ENCODE data around the gene TRAIP. TPM values are rescaled to one million over a fixed set of nuclear protein-coding genes. Genes with fewer than 3 reads are reported as not detected.
A peak's percentile ranks its signal among the peaks of the same experiment; 100 is the strongest.
"Not testable (repeated sequence)": the region's sequence is repeated elsewhere in the genome, so short reads cannot be mapped to it uniquely, and the experiment has no call there.

The TRAIP gene
- total RNA-seq, 1 donor from 2014 or later, result 38.1 TPM

GRCh38 chr3:49787182-49787464 is 69.2 kb downstream of the TRAIP start:
- peaks cover 38% of the 10 kb centered on the region for H3K4me1 Mint-ChIP-seq
- H3K27ac Mint-ChIP-seq (ENCODE audit: unreplicated experiment), result peak overlapping the region; percentile 75
- H3K36me3 Mint-ChIP-seq (ENCODE audit: low read depth), result peaks cover 5% of the 10 kb centered on the region
- peak overlapping the region; percentile 92 for H3K4me3 Mint-ChIP-seq
- no peaks in the 10 kb centered on the region for H3K27me3 Mint-ChIP-seq (ENCODE audit: low read depth)
- H3K9me3 Mint-ChIP-seq, result no peaks in the 10 kb centered on the region
- no peak for TF ChIP-seq CTCF (conservative IDR thresholded peaks at IDR 0.05)
- no peak for DNase-seq (ENCODE audit: low read depth, low spot score)

GRCh38 chr3:49786357-49787181 is 69.8 kb downstream of the TRAIP start, which contains the start of gene IP6K1:
TSS of gene IP6K1 (minus strand) at chr3:49786542. CDS start at chr3:49748040, 38,502 bp downstream.
- peak within 1 kb of the TSS; percentile 88 for H3K27ac Mint-ChIP-seq (ENCODE audit: unreplicated experiment)
- no peak for TF ChIP-seq CTCF (conservative IDR thresholded peaks at IDR 0.05)
- peaks cover 5% of the 10 kb centered on the region for H3K36me3 Mint-ChIP-seq (ENCODE audit: low read depth)
- peak within 1 kb of the TSS; percentile 92 for H3K4me3 Mint-ChIP-seq
- no peaks in the 10 kb centered on the region for H3K9me3 Mint-ChIP-seq
- DNase-seq (ENCODE audit: low read depth, low spot score), result peak; percentile 99
- H3K27me3 Mint-ChIP-seq (ENCODE audit: low read depth), result no peaks in the 10 kb centered on the region
- peaks cover 39% of the 10 kb centered on the region for H3K4me1 Mint-ChIP-seq

GRCh38 chr3:49785565-49786356 is 70.6 kb downstream of the TRAIP start:
- no peak for TF ChIP-seq CTCF (conservative IDR thresholded peaks at IDR 0.05)
- H3K4me3 Mint-ChIP-seq, result peak overlapping the region; percentile 92
- H3K36me3 Mint-ChIP-seq (ENCODE audit: low read depth), result peaks cover 7% of the 10 kb centered on the region
- H3K4me1 Mint-ChIP-seq, result peaks cover 40% of the 10 kb centered on the region
- H3K9me3 Mint-ChIP-seq, result no peaks in the 10 kb centered on the region
- peak overlapping the region; percentile 88 for H3K27ac Mint-ChIP-seq (ENCODE audit: unreplicated experiment)
- no peaks in the 10 kb centered on the region for H3K27me3 Mint-ChIP-seq (ENCODE audit: low read depth)
- DNase-seq (ENCODE audit: low read depth, low spot score), result no peak

- peak overlapping the region; percentile 74 for H3K4me3 Mint-ChIP-seq
- H3K27me3 Mint-ChIP-seq (ENCODE audit: low read depth); DNase-seq (ENCODE audit: low read depth, low spot score); H3K9me3 Mint-ChIP-seq: not testable (repeated sequence)
- peaks cover 44% of the 10 kb centered on the region for H3K4me1 Mint-ChIP-seq
- peak overlapping the region; percentile 27 for H3K27ac Mint-ChIP-seq (ENCODE audit: unreplicated experiment)
- H3K36me3 Mint-ChIP-seq (ENCODE audit: low read depth), result peaks cover 13% of the 10 kb centered on the region
Measured at GRCh38 chr3:49782277-49782676, 74.1 kb downstream of the TRAIP start.

GRCh38 chr3:49781415-49782199 is 74.8 kb downstream of the TRAIP start:
- Mint-ChIP-seq H3K36me3 (ENCODE audit: low read depth) (peaks cover 13% of the 10 kb centered on the region), H3K4me3 (peak overlapping the region; percentile 76), H3K9me3 (no peaks in the 10 kb centered on the region), H3K4me1 (peaks cover 38% of the 10 kb centered on the region), H3K27me3 (ENCODE audit: low read depth) (no peaks in the 10 kb centered on the region), H3K27ac (ENCODE audit: unreplicated experiment) (peak overlapping the region; percentile 29)
- no peak for DNase-seq (ENCODE audit: low read depth, low spot score)
- TF ChIP-seq CTCF (conservative IDR thresholded peaks at IDR 0.05), result no peak

- not testable (repeated sequence) for DNase-seq (ENCODE audit: low read depth, low spot score); H3K27ac Mint-ChIP-seq (ENCODE audit: unreplicated experiment); H3K9me3 Mint-ChIP-seq; H3K27me3 Mint-ChIP-seq (ENCODE audit: low read depth)
- peaks cover 13% of the 10 kb centered on the region for H3K36me3 Mint-ChIP-seq (ENCODE audit: low read depth)
- H3K4me3 Mint-ChIP-seq, result peak overlapping the region; percentile 76
- H3K4me1 Mint-ChIP-seq, result peaks cover 36% of the 10 kb centered on the region
Measured at GRCh38 chr3:49780975-49781365, 75.4 kb downstream of the TRAIP start.

Measured in neural crest cell (in vitro differentiated cells).